T-helper 1 cell treated with Interleukin-12 subunit alpha and Interleukin-12 subunit beta and Interleukin-4 antibody, amounts not matched to agents 30 ng/mL and 1 ng/mL, for 36 hours (primary cell): ENCODE measurements around the gene RAB5A. TPM values are rescaled to one million over a fixed set of nuclear protein-coding genes. Genes with fewer than 3 reads are reported as not detected.
"Not testable (repeated sequence)": the region's sequence is repeated elsewhere in the genome, so short reads cannot be mapped to it uniquely, and the experiment has no call there.

Experiments used
- intact Hi-C: fragments of 100-400 bp; cut with micrococcal nuclease; formaldehyde crosslinking; loops from one replicate; pipeline ENCODE4 v1.15.1; 2024
- total RNA-seq: library from RNA; stranded (reverse); gene quantifications from 2 replicates; pipeline ENCODE4 v1.2.3, GENCODE V29; 2022

Gene RAB5A
- total RNA-seq, 1 donor from 2014 or later, result 60.6 TPM

- intact Hi-C loops, result no loop called here
These were observed 76.9 kb downstream of the RAB5A start for GRCh38 chr3:20023623-20024405.

- intact Hi-C loops, result no loop called here
These were observed 80.2 kb downstream of the RAB5A start for GRCh38 chr3:20027136-20027535.

GRCh38 chr3:20028905-20029331 is 82.0 kb downstream of the RAB5A start:
- intact Hi-C loops, result no loop called here

GRCh38 chr3:20031939-20032338 is 85.0 kb downstream of the RAB5A start:
- intact Hi-C loops, result not testable (repeated sequence)

Other genes with a start within 250 kb of the RAB5A start
- 0.37 TPM in 1 of 2 replicates, not detected in the other for gene EFHB, start 12.9 kb upstream of the RAB5A start, total RNA-seq
- not detected in 2 replicates for gene PP2D1, start 65.2 kb downstream of the RAB5A start, total RNA-seq
- gene KAT2B, start 93.3 kb downstream of the RAB5A start, total RNA-seq, result 146 and 161 TPM in 2 replicates
- gene SGO1, start 239.1 kb downstream of the RAB5A start, total RNA-seq, result 22.1 and 24.0 TPM in 2 replicates